CD14-positive monocyte (primary cell): ENCODE results near the gene LAYN. TPM values are rescaled to one million over a fixed set of nuclear protein-coding genes. Genes with fewer than 3 reads are reported as not detected.
A peak's percentile ranks its signal among the peaks of the same experiment; 100 is the strongest.

Experiments used
- DNase-seq, 3 donors: peaks; one replicate each; pipeline ENCODE4 v3.0.0-alpha.2; 2011 to 2022
- H2AFZ ChIP-seq: 2 replicates; pipeline ENCODE4 v1.6.0; 2012; ENCODE audit warnings: mild to moderate bottlenecking, low read depth, low read length, inconsistent platforms; ENCODE audit not compliant: insufficient read depth, poor library complexity, severe bottlenecking
- H3K27ac ChIP-seq, 2 donors: 1 replicate in 1 of 2; 2 replicates in 1 of 2; pipeline ENCODE4 v1.5.1; 2012 to 2013; ENCODE audit warnings: low read length in 2 of 2, control low read depth in 1 of 2, inconsistent platforms in 1 of 2, low read depth in 1 of 2, mild to moderate bottlenecking in 1 of 2
- H3K27me3 ChIP-seq, 2 donors: one replicate each; pipeline versions ENCODE4 v1.6.0 to v1.6.1; 2011 to 2013; ENCODE audit warnings: low read length in 2 of 2; ENCODE audit not compliant: control insufficient read depth in 2 of 2, insufficient read depth in 2 of 2
- H3K36me3 ChIP-seq, 2 donors: replicated peaks in 1 of 2; 1 replicate in 1 of 2; 2 replicates in 1 of 2; pipeline versions ENCODE4 v1.5.1 to v1.6.1; 2012 to 2013; ENCODE audit warnings: low read length in 2 of 2, control low read depth in 1 of 2, inconsistent platforms in 1 of 2, mild to moderate bottlenecking in 1 of 2; ENCODE audit not compliant: insufficient read depth in 2 of 2, control insufficient read depth in 1 of 2
- H3K4me1 ChIP-seq, 2 donors: 1 replicate in 1 of 2; 2 replicates in 1 of 2; pipeline versions ENCODE4 v1.5.1 to v1.6.1; 2012 to 2013; ENCODE audit warnings: low read length in 2 of 2, control low read depth in 1 of 2, inconsistent platforms in 1 of 2, mild to moderate bottlenecking in 1 of 2, moderate library complexity in 1 of 2; ENCODE audit not compliant: insufficient read depth in 2 of 2, control insufficient read depth in 1 of 2
- H3K4me2 ChIP-seq: replicated peaks from 2 replicates; pipeline ENCODE3; 2012; ENCODE audit warnings: low read length, moderate library complexity, mild to moderate bottlenecking; ENCODE audit not compliant: poor library complexity, severe bottlenecking; ENCODE audit errors: extremely low read depth
- H3K4me3 ChIP-seq, 3 experiments: fragments of 200-600 bp in 1 of 3; sonication (generic) in 1 of 3; replicated peaks in 1 of 3; 1 replicate in 2 of 3; 2 replicates in 1 of 3; pipeline ENCODE4 v1.5.1; 2011 to 2013; ENCODE audit warnings: low read length in 3 of 3, mild to moderate bottlenecking in 3 of 3, control low read depth in 2 of 3, low read depth in 2 of 3, inconsistent platforms in 1 of 3, moderate library complexity in 1 of 3
- H3K79me2 ChIP-seq: 2 replicates; pipeline ENCODE4 v1.6.0; 2012; ENCODE audit warnings: mild to moderate bottlenecking, control low read depth, inconsistent platforms, low read length, moderate library complexity; ENCODE audit not compliant: insufficient read depth
- H3K9ac ChIP-seq: 2 replicates; pipeline ENCODE4 v1.6.0; 2017; ENCODE audit warnings: low read length, mild to moderate bottlenecking; ENCODE audit not compliant: insufficient read depth, poor library complexity, severe bottlenecking
- H3K9me3 ChIP-seq, 2 donors: replicated peaks in 1 of 2; 1 replicate in 1 of 2; 2 replicates in 1 of 2; pipeline versions ENCODE4 v1.5.1 to v1.6.1; 2012 to 2013; ENCODE audit warnings: low read length in 2 of 2, control low read depth in 1 of 2; ENCODE audit not compliant: control insufficient read depth in 1 of 2, insufficient read depth in 1 of 2
- H4K20me1 ChIP-seq: 2 replicates; pipeline ENCODE4 v1.6.0; 2012; ENCODE audit warnings: mild to moderate bottlenecking, low read length, control low read depth, moderate library complexity; ENCODE audit not compliant: insufficient read depth
- H3K27ac Mint-ChIP-seq, 7 donors: one replicate each; pipeline ENCODE4 v1.8.0; 2020; ENCODE audit warnings: mild to moderate bottlenecking in 7 of 7, mixed read lengths in 7 of 7, moderate library complexity in 6 of 7, inconsistent platforms in 2 of 7
- H3K27me3 Mint-ChIP-seq, 3 donors: one replicate each; pipeline ENCODE4 v1.8.0; 2021 to 2022; ENCODE audit warnings: low read depth in 3 of 3, mild to moderate bottlenecking in 3 of 3, mixed read lengths in 3 of 3, moderate library complexity in 3 of 3, inconsistent platforms in 1 of 3
- H3K36me3 Mint-ChIP-seq, 2 donors: one replicate each; pipeline ENCODE4 v1.8.0; 2020; ENCODE audit warnings: mixed read lengths in 2 of 2, inconsistent platforms in 1 of 2, mild to moderate bottlenecking in 1 of 2
- H3K4me1 Mint-ChIP-seq: one replicate; pipeline ENCODE4 v1.8.0; 2020; ENCODE audit warnings: mild to moderate bottlenecking, mixed read lengths
- H3K4me3 Mint-ChIP-seq, 2 donors: one replicate each; pipeline ENCODE4 v1.8.0; 2020; ENCODE audit warnings: mild to moderate bottlenecking in 2 of 2, mixed read lengths in 2 of 2, moderate library complexity in 1 of 2
- H3K9me3 Mint-ChIP-seq, 7 donors: one replicate each; pipeline ENCODE4 v1.8.0; 2020 to 2022; ENCODE audit warnings: mixed read lengths in 7 of 7, mild to moderate bottlenecking in 6 of 7, moderate library complexity in 6 of 7, inconsistent platforms in 2 of 7
- CTCF ChIP-seq: fragments of 200-600 bp; IDR thresholded peaks from one replicate; pipeline ENCODE4 v1.8.0; 2022; ENCODE audit warnings: antibody characterized with exemption, mild to moderate bottlenecking
- WGBS: methylation state at CpG from one replicate; pipeline ENCODE4 v1.1.5; 2013; ENCODE audit warnings: missing lambda C conversion rate; ENCODE audit not compliant: insufficient coverage; 5-methylcytosine and 5-hydroxymethylcytosine counted together
- intact Hi-C, 2 donors: fragments of 100-400 bp; cut with micrococcal nuclease; formaldehyde crosslinking; loops; one replicate each; pipeline versions ENCODE4 v1.15.0 to v1.15.1; 2023
- polyA plus RNA-seq, 3 donors: library from polyadenylated mRNA; depleted of rRNA in 1 of 3; unstranded in 2 of 3; stranded (reverse) in 1 of 3; fragments of 300-500 nt in 2 of 3; fragments of >200 nt in 1 of 3; fragmentation: Illumina TruSeq in 2 of 3; gene quantifications; 1 replicate in 2 of 3; 2 replicates in 1 of 3; pipeline ENCODE4 v1.2.3, GENCODE V29; 2012 to 2021

Gene LAYN
- polyA plus RNA-seq, 3 donors, result not detected

DNA sequence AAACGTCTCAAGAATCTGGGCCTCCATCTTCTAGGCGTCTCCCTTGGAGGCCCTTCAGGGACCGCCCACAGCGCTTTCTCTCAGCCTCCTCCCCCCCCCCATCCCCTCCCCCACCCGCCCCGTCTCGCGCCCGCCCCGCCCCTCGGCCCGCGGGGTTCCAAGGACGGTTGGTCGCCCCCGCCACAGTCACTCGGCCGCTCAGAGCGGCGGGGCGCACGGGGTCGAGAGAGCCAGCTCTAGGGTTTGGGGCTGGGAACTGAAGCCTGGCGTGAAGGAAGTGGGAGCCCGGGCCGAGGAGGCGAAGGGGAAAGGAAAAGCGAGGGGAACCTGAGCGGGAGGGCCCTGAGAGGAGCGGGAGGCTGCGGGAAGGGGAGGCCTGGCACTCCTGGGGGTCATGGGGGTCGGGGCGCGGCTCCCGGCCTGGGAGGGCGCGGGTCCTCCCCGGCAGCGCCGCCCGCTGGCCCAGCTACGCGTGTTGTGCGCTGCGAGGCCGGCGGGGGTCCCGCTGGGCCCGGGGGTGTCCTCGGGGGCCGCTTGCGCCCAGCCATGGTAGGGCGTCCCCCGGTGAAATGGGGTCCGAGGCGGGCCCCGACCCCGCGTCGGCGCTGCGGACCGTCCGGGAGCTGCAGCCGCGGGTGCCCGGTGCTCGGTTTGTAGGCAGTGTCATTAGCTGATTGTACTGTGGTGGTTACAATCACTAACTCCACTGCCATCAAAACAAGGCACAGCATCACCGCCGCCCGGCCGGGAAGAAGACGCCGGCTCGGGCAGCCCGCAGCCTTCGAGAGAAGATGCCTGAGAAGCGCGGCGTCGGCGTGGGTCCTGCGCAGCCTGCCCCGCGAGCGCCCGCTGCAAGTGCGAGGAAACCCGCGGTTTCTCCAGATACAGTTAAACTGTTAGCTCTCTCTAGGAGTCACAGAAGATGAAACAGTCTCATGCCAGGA, 28.0 kb upstream of the LAYN start, which contains the start of gene BTG4:
TSS of gene BTG4 (minus strand) at position 91 of the 944 bp plus-strand sequence. CDS start 13,610 bp downstream, outside the sequence.
- Mint-ChIP-seq H3K4me3 (peak within 1 kb of the TSS; percentile 74 to 92), H3K4me1 (peaks cover 29% of the 10 kb centered on the region), H3K27ac (no peak within 1 kb of the TSS), H3K9me3 (peaks cover 0 to 6% (median 3%) of the 10 kb centered on the region in 7 donors), H3K27me3 (peaks cover 26 to 44% (median 32%) of the 10 kb centered on the region in 3 donors), H3K36me3 (peaks cover 0 to 4% of the 10 kb centered on the region in 2 donors)
- intact Hi-C loops, result no loop called here
- Histone ChIP-seq H3K79me2 (no peaks in the 10 kb centered on the region), H3K27me3 (peaks cover 27 to 35% of the 10 kb centered on the region in 2 donors), H3K27ac (no peak within 1 kb of the TSS), H3K9me3 (no peaks in the 10 kb centered on the region), H3K4me2 (peak within 1 kb of the TSS; percentile 82), H3K4me3 (peak within 1 kb of the TSS in 2 of 3 experiments; percentile 17 to 69), H3K9ac (peak within 1 kb of the TSS; percentile 49), H4K20me1 (no peaks in the 10 kb centered on the region), H3K4me1 (peaks cover 12 to 16% of the 10 kb centered on the region in 2 donors), H3K36me3 (no peaks in the 10 kb centered on the region), H2AFZ (peak within 1 kb of the TSS; percentile 68)
- TF ChIP-seq CTCF, result no peak
- WGBS, result 1% methylated on average over 61 of the region's 90 CpGs
- no peak for DNase-seq

DNA sequence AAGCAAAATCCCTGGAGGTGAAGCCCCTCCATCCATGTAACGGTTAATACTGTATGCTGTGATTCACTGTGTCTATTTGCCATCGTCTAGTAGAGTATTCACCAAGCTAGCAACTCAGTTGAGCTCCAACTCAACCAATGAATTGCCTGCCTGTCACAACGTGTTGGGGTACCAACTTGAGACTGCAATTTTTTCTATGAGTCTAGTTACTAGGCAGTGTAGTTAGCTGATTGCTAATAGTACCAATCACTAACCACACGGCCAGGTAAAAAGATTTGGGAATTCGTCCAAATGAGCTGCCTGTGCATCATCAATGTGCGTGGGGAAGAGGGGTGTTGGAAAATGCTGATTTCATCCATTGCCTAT, 27.3 kb upstream of the LAYN start:
- Histone ChIP-seq H3K4me2 (peak overlapping the region; percentile 82), H3K4me1 (peaks cover 12 to 16% of the 10 kb centered on the region in 2 donors), H3K4me3 (peak overlapping the region in 1 of 3 experiments; percentile 69), H3K27me3 (peaks cover 27 to 35% of the 10 kb centered on the region in 2 donors), H3K9me3 (no peaks in the 10 kb centered on the region), H2AFZ (peak overlapping the region; percentile 68), H3K9ac (no peak overlapping the region), H3K27ac (no peak overlapping the region), H3K36me3 (no peaks in the 10 kb centered on the region), H3K79me2 (no peaks in the 10 kb centered on the region), H4K20me1 (no peaks in the 10 kb centered on the region)
- H3K4me3 Mint-ChIP-seq, result peak overlapping the region; percentile 54 to 78
- intact Hi-C loops, result no loop called here
- no peak for TF ChIP-seq CTCF
- no peak overlapping the region for H3K27ac Mint-ChIP-seq
- H3K27me3 Mint-ChIP-seq, result peaks cover 26 to 44% (median 32%) of the 10 kb centered on the region in 3 donors
- H3K4me1 Mint-ChIP-seq, result peaks cover 26% of the 10 kb centered on the region
- DNase-seq, result no peak
- H3K36me3 Mint-ChIP-seq, result peaks cover 0 to 4% of the 10 kb centered on the region in 2 donors
- peaks cover 0 to 4% (median 2%) of the 10 kb centered on the region in 7 donors for H3K9me3 Mint-ChIP-seq
- WGBS, result no CpG with 5 or more reads among the region's 6 CpGs
